Osteoblast (primary cell): Measurements from ENCODE around the gene TRPT1. TPM values are rescaled to one million over a fixed set of nuclear protein-coding genes. Genes with fewer than 3 reads are reported as not detected.

Source experiments
- DNase-seq: peaks from one replicate; pipeline ENCODE4 v3.0.0; 2011; ENCODE audit warnings: low spot score, mixed read lengths; ENCODE audit not compliant: insufficient read length; ENCODE audit errors: missing footprints
- H2AFZ ChIP-seq: 2 replicates; pipeline ENCODE4 v1.6.0; 2011; ENCODE audit warnings: mild to moderate bottlenecking, low read length
- H3K27ac ChIP-seq: 2 replicates; pipeline ENCODE4 v1.5.1; 2011; ENCODE audit warnings: mild to moderate bottlenecking, low read depth, low read length, moderate library complexity
- H3K27me3 ChIP-seq: 2 replicates; pipeline ENCODE4 v1.6.0; 2012; ENCODE audit warnings: mild to moderate bottlenecking, control low read depth, inconsistent platforms, low read length, moderate library complexity; ENCODE audit not compliant: insufficient read depth
- H3K36me3 ChIP-seq: 2 replicates; pipeline ENCODE4 v1.5.1; 2011; ENCODE audit warnings: mild to moderate bottlenecking, low read length, control low read depth, moderate library complexity; ENCODE audit not compliant: insufficient read depth
- H3K4me1 ChIP-seq: 2 replicates; pipeline ENCODE4 v1.5.1; 2011; ENCODE audit warnings: mild to moderate bottlenecking, low read length, control low read depth, moderate library complexity; ENCODE audit not compliant: insufficient read depth
- H3K4me2 ChIP-seq: 2 replicates; pipeline ENCODE4 v1.6.0; 2011; ENCODE audit warnings: mild to moderate bottlenecking, low read length; ENCODE audit not compliant: insufficient read depth
- H3K4me3 ChIP-seq: fragments of 200-600 bp; sonication (generic); 3 replicates; pipeline ENCODE4 v1.5.1; 2012; ENCODE audit warnings: mild to moderate bottlenecking, low read length, inconsistent platforms; ENCODE audit not compliant: insufficient read depth
- H3K79me2 ChIP-seq: 2 replicates; pipeline ENCODE4 v1.6.0; 2012; ENCODE audit warnings: mild to moderate bottlenecking, low read length, control low read depth, inconsistent platforms; ENCODE audit not compliant: insufficient read depth
- H3K9me3 ChIP-seq: 2 replicates; pipeline ENCODE4 v1.5.1; 2011; ENCODE audit warnings: low read depth, low read length, control low read depth
- H4K20me1 ChIP-seq: 2 replicates; pipeline ENCODE4 v1.6.0; 2012; ENCODE audit warnings: mild to moderate bottlenecking, low read length, control low read depth; ENCODE audit not compliant: insufficient read depth
- CTCF ChIP-seq: IDR thresholded peaks from 2 replicates; pipeline ENCODE4 v1.5.1; 2011; ENCODE audit warnings: mild to moderate bottlenecking, low read depth, low read length, moderate library complexity; ENCODE audit errors: extremely low read depth
- total RNA-seq: library from RNA; depleted of rRNA; stranded (reverse); fragments of >200 nt; gene quantifications from 2 replicates; pipeline ENCODE4 v1.2.3, GENCODE V29; 2012

Gene TRPT1
- total RNA-seq, 1 donor = 32.2 TPM

- peak; percentile 76 for DNase-seq
- Histone ChIP-seq H4K20me1 (no peaks in the 10 kb centered on the region), H3K27ac (no peak overlapping the region), H3K4me3 (no peak overlapping the region), H3K4me2 (no peak overlapping the region), H3K36me3 (peaks cover 46% of the 10 kb centered on the region), H3K9me3 (no peaks in the 10 kb centered on the region), H3K4me1 (peaks cover 6% of the 10 kb centered on the region), H2AFZ (no peak overlapping the region), H3K27me3 (no peaks in the 10 kb centered on the region), H3K79me2 (no peaks in the 10 kb centered on the region)
- TF ChIP-seq CTCF = no peak
These were observed 34.2 kb upstream of the TRPT1 start for GRCh38 chr11:64260147-64260708.

GRCh38 chr11:64259533-64260067 is 33.6 kb upstream of the TRPT1 start:
- no peak for TF ChIP-seq CTCF
- DNase-seq = peak; percentile 89
- Histone ChIP-seq H3K36me3 (peaks cover 47% of the 10 kb centered on the region), H3K79me2 (no peaks in the 10 kb centered on the region), H3K4me2 (no peak overlapping the region), H3K9me3 (no peaks in the 10 kb centered on the region), H3K4me1 (peaks cover 6% of the 10 kb centered on the region), H3K27me3 (no peaks in the 10 kb centered on the region), H2AFZ (no peak overlapping the region), H3K27ac (no peak overlapping the region), H3K4me3 (no peak overlapping the region), H4K20me1 (no peaks in the 10 kb centered on the region)

- H3K4me3 ChIP-seq = no peak overlapping the region
- H3K27me3 ChIP-seq = no peaks in the 10 kb centered on the region
- peaks cover 48% of the 10 kb centered on the region for H3K36me3 ChIP-seq
- no peak for TF ChIP-seq CTCF
- no peak overlapping the region for H2AFZ ChIP-seq
- no peaks in the 10 kb centered on the region for H3K9me3 ChIP-seq
- peaks cover 6% of the 10 kb centered on the region for H3K4me1 ChIP-seq
- H3K27ac ChIP-seq = no peak overlapping the region
- no peak overlapping the region for H3K4me2 ChIP-seq
- no peaks in the 10 kb centered on the region for H4K20me1 ChIP-seq
- peak; percentile 62 for DNase-seq
- H3K79me2 ChIP-seq = peaks cover 5% of the 10 kb centered on the region
These were observed 33.1 kb upstream of the TRPT1 start for GRCh38 chr11:64258946-64259532.

- H3K36me3 ChIP-seq = peaks cover 45% of the 10 kb centered on the region
These were observed 32.4 kb upstream of the TRPT1 start for GRCh38 chr11:64258356-64258755.

More at GRCh38 chr11:64258356-64258755, 32.4 kb upstream of the TRPT1 start:
- peaks cover 8% of the 10 kb centered on the region for H3K4me1 ChIP-seq
- no peak overlapping the region for H3K27ac ChIP-seq
- peaks cover 11% of the 10 kb centered on the region for H3K79me2 ChIP-seq
- no peaks in the 10 kb centered on the region for H4K20me1 ChIP-seq
- no peak for TF ChIP-seq CTCF
- H3K27me3 ChIP-seq = no peaks in the 10 kb centered on the region
- DNase-seq = peak; percentile 73
- no peaks in the 10 kb centered on the region for H3K9me3 ChIP-seq
- no peak overlapping the region for H2AFZ ChIP-seq
- H3K4me3 ChIP-seq = no peak overlapping the region
- H3K4me2 ChIP-seq = no peak overlapping the region
